ENCODE data around the gene OPTC.
"Not testable (repeated sequence)": the region's sequence is repeated elsewhere in the genome, so short reads cannot be mapped to it uniquely, and the experiment has no call there.

Gene OPTC

DNA sequence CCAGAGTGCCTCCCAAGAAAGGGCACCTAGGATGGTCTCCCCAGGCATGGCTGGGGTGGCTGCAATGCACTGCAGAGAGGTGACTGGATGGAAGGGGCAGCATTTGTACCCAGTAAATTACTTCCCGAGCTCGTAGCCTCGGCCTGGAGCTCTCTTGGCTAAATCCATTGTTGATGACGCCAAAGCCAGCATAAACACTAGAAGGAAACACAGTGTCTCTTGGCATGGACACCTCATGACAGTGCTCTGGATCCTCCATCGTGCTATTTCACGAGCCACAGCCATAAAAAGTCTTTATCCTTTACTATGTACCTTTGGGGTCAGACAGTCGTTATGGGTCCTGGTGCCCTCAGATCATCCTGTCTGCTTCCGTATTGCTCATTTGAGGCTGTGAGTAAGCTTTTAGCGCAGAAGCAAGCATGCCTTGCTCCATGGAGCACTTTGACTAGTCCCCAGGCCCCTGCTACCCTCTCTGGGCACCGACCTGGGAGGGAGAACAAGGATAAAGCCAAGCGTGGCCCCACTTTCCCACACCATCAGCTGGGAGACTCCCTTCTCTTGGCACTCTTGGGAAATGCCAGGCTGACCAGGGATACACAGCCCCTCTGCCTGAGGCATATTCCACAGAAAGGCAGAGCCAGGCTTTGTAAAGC is 28.7 kb upstream of the OPTC start:
- Histone ChIP-seq H3K9ac (no peak overlapping the region), H4K20me1 (ENCODE audit: insufficient read depth) (no peaks in the 10 kb centered on the region), H3K27ac (no peak overlapping the region), H3K79me2 (ENCODE audit: insufficient read depth, low read depth) (no peaks in the 10 kb centered on the region), H2AFZ (ENCODE audit: low read depth) (no peak overlapping the region), H3K27me3 (ENCODE audit: insufficient read depth, low read depth) (no peaks in the 10 kb centered on the region), H3K4me3 (IDR thresholded peaks at IDR 0.05; ENCODE audit: insufficient read depth, low read depth, low read length) (no peak overlapping the region), H3K4me2 (no peak overlapping the region), H3K4me1 (ENCODE audit: low read depth, poor library complexity, severe bottlenecking) (peaks cover 36% of the 10 kb centered on the region), H3K36me3 (ENCODE audit: insufficient read depth) (no peaks in the 10 kb centered on the region)
- TF ChIP-seq, protein P1, sequence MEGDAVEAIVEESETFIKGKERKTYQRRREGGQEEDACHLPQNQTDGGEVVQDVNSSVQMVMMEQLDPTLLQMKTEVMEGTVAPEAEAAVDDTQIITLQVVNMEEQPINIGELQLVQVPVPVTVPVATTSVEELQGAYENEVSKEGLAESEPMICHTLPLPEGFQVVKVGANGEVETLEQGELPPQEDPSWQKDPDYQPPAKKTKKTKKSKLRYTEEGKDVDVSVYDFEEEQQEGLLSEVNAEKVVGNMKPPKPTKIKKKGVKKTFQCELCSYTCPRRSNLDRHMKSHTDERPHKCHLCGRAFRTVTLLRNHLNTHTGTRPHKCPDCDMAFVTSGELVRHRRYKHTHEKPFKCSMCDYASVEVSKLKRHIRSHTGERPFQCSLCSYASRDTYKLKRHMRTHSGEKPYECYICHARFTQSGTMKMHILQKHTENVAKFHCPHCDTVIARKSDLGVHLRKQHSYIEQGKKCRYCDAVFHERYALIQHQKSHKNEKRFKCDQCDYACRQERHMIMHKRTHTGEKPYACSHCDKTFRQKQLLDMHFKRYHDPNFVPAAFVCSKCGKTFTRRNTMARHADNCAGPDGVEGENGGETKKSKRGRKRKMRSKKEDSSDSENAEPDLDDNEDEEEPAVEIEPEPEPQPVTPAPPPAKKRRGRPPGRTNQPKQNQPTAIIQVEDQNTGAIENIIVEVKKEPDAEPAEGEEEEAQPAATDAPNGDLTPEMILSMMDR (conservative IDR thresholded peaks at IDR 0.05; ENCODE audit: low read depth, low read length): no peak

- Histone ChIP-seq H3K4me3 (IDR thresholded peaks at IDR 0.05; ENCODE audit: insufficient read depth, low read depth, low read length) (no peak overlapping the region), H4K20me1 (ENCODE audit: insufficient read depth) (no peaks in the 10 kb centered on the region), H3K27ac (no peak overlapping the region), H3K9ac (no peak overlapping the region), H3K4me2 (no peak overlapping the region), H2AFZ (ENCODE audit: low read depth) (no peak overlapping the region), H3K4me1 (ENCODE audit: low read depth, poor library complexity, severe bottlenecking) (peaks cover 29% of the 10 kb centered on the region), H3K79me2 (ENCODE audit: insufficient read depth, low read depth) (no peaks in the 10 kb centered on the region), H3K27me3 (ENCODE audit: insufficient read depth, low read depth) (no peaks in the 10 kb centered on the region), H3K36me3 (ENCODE audit: insufficient read depth) (no peaks in the 10 kb centered on the region)
- TF ChIP-seq, protein P1 (conservative IDR thresholded peaks at IDR 0.05; ENCODE audit: low read depth, low read length): no peak
These were observed 28.0 kb upstream of the OPTC start for GRCh38 chr1:203465948-203466347.

- H3K79me2 ChIP-seq (ENCODE audit: insufficient read depth, low read depth); H3K4me3 ChIP-seq (IDR thresholded peaks at IDR 0.05; ENCODE audit: insufficient read depth, low read depth, low read length); H3K4me2 ChIP-seq; H4K20me1 ChIP-seq (ENCODE audit: insufficient read depth); H3K9ac ChIP-seq; H3K27ac ChIP-seq; H2AFZ ChIP-seq (ENCODE audit: low read depth); H3K27me3 ChIP-seq (ENCODE audit: insufficient read depth, low read depth); H3K36me3 ChIP-seq (ENCODE audit: insufficient read depth): not testable (repeated sequence)
- peaks cover 18% of the 10 kb centered on the region for H3K4me1 ChIP-seq (ENCODE audit: low read depth, poor library complexity, severe bottlenecking)
These were observed 26.9 kb upstream of the OPTC start for GRCh38 chr1:203466906-203467549.

DNA sequence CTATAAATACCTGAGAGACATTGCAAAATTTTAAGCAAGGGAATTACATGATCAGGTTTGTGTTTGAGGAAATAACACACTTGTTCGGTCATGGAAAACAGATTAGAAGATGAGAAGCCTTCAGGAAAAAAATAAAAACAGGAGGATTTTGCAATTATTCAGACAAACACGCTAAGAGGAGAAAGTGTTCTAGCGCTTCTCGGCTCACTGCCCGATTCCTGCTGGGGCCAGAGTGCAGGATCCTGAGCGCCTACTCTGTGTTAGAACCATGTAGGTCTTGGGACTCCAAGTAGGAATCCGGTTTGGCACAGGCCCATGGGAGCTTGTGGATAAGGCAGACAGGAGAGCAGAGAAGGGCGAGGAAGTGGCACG is 26.4 kb upstream of the OPTC start:
- Histone ChIP-seq H3K79me2 (ENCODE audit: insufficient read depth, low read depth) (no peaks in the 10 kb centered on the region), H3K4me2 (no peak overlapping the region), H3K4me1 (ENCODE audit: low read depth, poor library complexity, severe bottlenecking) (peaks cover 13% of the 10 kb centered on the region), H3K9ac (no peak overlapping the region), H3K36me3 (ENCODE audit: insufficient read depth) (no peaks in the 10 kb centered on the region), H3K27me3 (ENCODE audit: insufficient read depth, low read depth) (no peaks in the 10 kb centered on the region), H4K20me1 (ENCODE audit: insufficient read depth) (no peaks in the 10 kb centered on the region), H3K4me3 (IDR thresholded peaks at IDR 0.05; ENCODE audit: insufficient read depth, low read depth, low read length) (no peak overlapping the region), H3K27ac (no peak overlapping the region), H2AFZ (ENCODE audit: low read depth) (no peak overlapping the region)
- TF ChIP-seq, protein P1 (conservative IDR thresholded peaks at IDR 0.05; ENCODE audit: low read depth, low read length): no peak

DNA sequence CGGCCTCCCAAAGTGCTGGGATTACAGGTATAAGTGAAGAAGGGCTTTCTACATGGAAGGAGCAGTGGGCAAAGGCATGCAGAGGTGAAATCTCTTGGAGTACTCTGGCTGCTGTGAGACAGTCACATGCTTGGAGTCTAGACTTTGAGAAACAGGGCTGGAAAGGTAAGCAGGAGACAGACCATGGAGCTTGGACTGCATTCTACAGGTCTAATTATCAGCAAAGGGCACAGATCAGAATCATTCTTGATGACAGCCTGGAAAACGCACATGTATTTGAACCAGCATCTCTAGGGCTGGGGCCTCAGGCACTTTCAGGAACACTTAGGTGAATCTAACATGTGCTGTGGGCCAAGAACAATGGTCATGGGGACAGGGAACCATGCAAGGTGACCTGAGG is 25.6 kb upstream of the OPTC start:
- H3K4me1 ChIP-seq (ENCODE audit: low read depth, poor library complexity, severe bottlenecking): peaks cover 6% of the 10 kb centered on the region
- no peak overlapping the region for H3K4me2 ChIP-seq

More for the DNA sequence above, 25.6 kb upstream of the OPTC start:
- no peaks in the 10 kb centered on the region for H4K20me1 ChIP-seq (ENCODE audit: insufficient read depth)
- no peak overlapping the region for H3K9ac ChIP-seq
- H2AFZ ChIP-seq (ENCODE audit: low read depth): no peak overlapping the region
- H3K27ac ChIP-seq: no peak overlapping the region
- H3K79me2 ChIP-seq (ENCODE audit: insufficient read depth, low read depth): no peaks in the 10 kb centered on the region
- no peaks in the 10 kb centered on the region for H3K27me3 ChIP-seq (ENCODE audit: insufficient read depth, low read depth)
- TF ChIP-seq, protein P1 (conservative IDR thresholded peaks at IDR 0.05; ENCODE audit: low read depth, low read length): no peak
- H3K4me3 ChIP-seq (IDR thresholded peaks at IDR 0.05; ENCODE audit: insufficient read depth, low read depth, low read length): no peak overlapping the region
- no peaks in the 10 kb centered on the region for H3K36me3 ChIP-seq (ENCODE audit: insufficient read depth)

All from KMS-11 (cell line).